Renal cortex interstitium (tissue), 15 donors: Measurements from ENCODE around the gene RDM1. TPM values are rescaled to one million over a fixed set of nuclear protein-coding genes. Genes with fewer than 3 reads are reported as not detected.

ENCODE experiments used
- DNase-seq, 11 donors: peaks; one replicate each; pipeline ENCODE4 v3.0.0-alpha.2; 2013; ENCODE audit warnings: low read depth in 9 of 11, low spot score in 4 of 11; ENCODE audit errors: extremely low read depth in 1 of 11
- long read RNA-seq, 16 experiments: transcript quantifications; one replicate each; lab custom pipeline, GENCODE V29; 2026
- polyA plus RNA-seq, 3 donors: library from polyadenylated mRNA; unstranded; fragments of 120-200 nt; gene quantifications; one replicate each; pipeline ENCODE4 v1.2.1, GENCODE V29; 2013; ENCODE audit not compliant: insufficient read length in 3 of 3

The RDM1 gene, protein sequence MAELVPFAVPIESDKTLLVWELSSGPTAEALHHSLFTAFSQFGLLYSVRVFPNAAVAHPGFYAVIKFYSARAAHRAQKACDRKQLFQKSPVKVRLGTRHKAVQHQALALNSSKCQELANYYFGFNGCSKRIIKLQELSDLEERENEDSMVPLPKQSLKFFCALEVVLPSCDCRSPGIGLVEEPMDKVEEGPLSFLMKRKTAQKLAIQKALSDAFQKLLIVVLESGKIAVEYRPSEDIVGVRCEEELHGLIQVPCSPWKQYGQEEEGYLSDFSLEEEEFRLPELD
- 1 to 10 TPM; 2.3 to 3.6 (median 3.4) TPM for polyA plus RNA-seq
- long read RNA-seq, donor 1, partial matches to known transcripts = 0 of 1 reads
- long read RNA-seq, donor 1, other reads (novel, unspliced or antisense) = 0 of 1 reads
- long read RNA-seq, donor 2 = 0 reads
- long read RNA-seq, donor 3 = 0 reads
- long read RNA-seq, donor 4 = 0 reads
- long read RNA-seq, donor 5 = 0 reads
- long read RNA-seq, donor 6, partial matches to known transcripts = 0 of 3 reads
- long read RNA-seq, donor 6, other reads (novel, unspliced or antisense) = 0 of 3 reads
- long read RNA-seq, donor 7, partial matches to known transcripts = 0 of 2 reads
- long read RNA-seq, donor 7, other reads (novel, unspliced or antisense) = 0 of 2 reads
- long read RNA-seq, donor 8 = 0 reads
- long read RNA-seq, donor 9, partial matches to known transcripts = 0 of 5 reads
- long read RNA-seq, donor 9, other reads (novel, unspliced or antisense) = 0 of 5 reads
- long read RNA-seq, donor 10, partial matches to known transcripts = 0 of 1 reads
- long read RNA-seq, donor 10, other reads (novel, unspliced or antisense) = 0 of 1 reads
- long read RNA-seq, donor 11, partial matches to known transcripts = 0 of 2 reads
- long read RNA-seq, donor 11, other reads (novel, unspliced or antisense) = 0 of 2 reads
- long read RNA-seq, donor 12 = 0 reads
- long read RNA-seq, donor 13 = 0 reads
- long read RNA-seq, donor 14, partial matches to known transcripts = 0 of 1 reads
- long read RNA-seq, donor 14, other reads (novel, unspliced or antisense) = 0 of 1 reads
- long read RNA-seq, donor 15 = 0 reads
- long read RNA-seq, donor 16, partial matches to known transcripts = 0 of 1 reads
- long read RNA-seq, donor 16, other reads (novel, unspliced or antisense) = 0 of 1 reads

DNA sequence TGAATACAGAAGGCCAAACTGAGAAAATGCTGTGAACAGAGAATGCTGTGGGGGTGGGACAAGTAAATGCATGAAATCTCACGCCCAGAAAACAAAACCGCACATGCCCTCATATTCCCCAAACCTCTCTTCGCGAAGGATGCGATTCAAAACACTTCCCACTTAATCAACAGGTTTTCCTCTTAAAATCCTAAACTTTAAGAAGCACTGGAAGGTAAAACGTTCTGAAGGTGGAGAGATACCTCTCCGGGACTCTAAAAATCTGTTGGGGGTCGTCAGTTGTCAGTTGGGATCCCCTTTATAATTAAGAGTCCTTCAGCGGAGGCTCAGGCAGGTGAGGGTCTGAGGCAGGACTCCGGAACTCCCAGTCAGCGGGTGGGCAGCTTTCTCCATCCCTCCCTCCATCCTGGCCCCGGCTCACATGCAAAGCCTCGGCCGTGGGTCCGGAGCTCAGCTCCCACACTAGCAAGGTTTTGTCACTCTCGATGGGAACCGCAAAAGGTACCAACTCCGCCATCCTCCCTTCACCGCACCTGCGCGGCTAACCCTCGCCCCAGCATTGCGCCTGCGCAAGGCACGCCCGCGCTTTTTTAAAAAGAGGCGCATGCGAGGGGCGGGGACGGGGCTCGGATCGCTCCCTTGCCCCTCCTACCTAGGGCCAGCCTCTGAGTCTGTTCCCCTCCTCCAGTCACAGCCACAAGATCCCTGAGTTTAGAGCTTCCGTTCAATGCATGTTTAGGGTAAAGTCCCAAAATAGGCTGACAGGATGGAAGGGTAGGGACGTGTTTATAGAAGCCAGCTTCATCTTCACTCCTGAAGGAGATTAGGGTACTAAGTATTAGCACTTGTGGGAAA, at the start of gene RDM1:
Gene RDM1, minus strand, starts transcription at position 563 of the 855 bp plus-strand sequence. Its CDS starts 46 bp downstream, at position 517.
- DNase-seq = peak in 10 of 11 donors; percentile 50 to 81 (median 76)

DNA sequence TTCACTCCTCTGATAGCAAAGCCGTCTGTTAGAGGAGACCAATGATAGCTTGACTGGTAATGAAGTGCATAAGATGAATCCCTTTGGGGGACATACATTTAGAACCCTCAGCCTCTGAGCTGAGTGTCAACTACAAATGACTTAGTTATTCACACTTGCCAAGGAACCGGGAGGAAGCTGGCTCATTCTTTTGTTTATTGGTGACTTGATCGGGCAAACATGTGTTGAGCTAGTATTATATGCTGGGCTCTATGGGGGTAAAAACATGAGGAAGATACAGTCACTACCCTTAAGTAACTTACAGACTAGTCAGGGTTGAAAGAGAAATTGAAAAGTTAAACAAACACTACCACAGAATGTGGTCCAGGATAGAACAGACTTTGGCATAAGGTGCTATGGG, 47.8 kb upstream of the RDM1 start:
- no peak for DNase-seq

DNA sequence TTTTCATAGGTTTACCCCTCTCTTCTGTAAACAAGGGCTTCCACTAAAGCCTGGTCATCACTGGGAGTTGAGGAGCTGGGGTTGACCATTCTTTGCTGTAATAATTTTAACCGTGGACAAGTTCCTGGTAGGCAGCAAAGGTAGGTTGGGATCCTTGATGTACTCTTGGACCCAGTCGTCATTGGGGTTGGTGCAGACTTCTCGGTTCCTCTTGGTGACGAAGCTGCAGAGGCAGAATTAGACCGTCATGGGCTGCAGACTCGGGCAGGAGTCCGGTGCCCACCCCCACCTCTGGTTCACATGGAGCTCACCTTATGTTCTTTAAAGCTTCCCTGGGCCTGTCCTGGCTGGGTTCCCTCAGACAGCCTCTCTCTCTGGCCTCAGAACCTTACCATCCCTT, 46.9 kb upstream of the RDM1 start:
- no peak for DNase-seq

DNA sequence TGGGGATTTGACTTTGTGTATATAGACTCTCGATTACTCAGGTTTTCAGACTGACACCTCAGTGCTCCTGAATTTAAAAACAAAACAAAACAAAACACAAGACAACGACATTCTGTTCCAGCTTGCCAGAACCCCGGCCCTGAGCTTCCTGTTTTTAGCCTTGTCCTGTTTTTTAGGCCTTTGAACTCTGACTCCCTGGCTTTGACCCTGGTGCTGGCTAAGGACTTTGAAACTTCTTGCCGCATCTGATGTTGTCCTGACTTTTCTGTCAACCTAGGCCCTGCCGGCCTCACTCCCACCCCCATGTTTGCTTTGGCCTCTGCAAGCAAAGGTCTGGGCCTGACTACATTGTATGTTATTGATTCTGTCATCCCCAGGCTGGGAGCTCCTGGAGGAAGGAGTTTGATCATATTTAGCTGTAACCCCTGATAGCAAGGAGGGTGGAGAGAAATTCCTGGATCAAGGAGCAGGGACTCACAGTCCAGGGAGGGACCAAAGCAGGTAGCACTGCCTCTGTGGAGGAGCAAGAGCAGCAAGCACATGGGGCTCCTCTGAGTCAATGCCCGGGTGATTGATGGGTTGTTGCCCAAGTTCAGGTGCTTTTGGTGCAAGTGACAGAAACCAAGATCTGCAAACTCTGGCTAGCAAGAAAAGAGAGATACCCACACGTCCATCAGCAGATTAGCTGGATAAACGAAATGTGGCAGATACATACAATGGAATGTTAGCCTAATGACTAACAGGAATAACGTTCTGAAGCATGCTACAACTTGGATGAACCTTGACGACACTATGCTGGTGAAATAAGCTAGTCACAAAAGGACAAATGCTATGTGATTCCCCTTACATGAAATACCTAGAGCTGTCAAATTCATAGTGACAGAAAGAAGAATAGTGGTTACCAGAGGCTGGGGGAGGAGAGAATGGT, 43.0 kb upstream of the RDM1 start:
- no peak for DNase-seq

DNA sequence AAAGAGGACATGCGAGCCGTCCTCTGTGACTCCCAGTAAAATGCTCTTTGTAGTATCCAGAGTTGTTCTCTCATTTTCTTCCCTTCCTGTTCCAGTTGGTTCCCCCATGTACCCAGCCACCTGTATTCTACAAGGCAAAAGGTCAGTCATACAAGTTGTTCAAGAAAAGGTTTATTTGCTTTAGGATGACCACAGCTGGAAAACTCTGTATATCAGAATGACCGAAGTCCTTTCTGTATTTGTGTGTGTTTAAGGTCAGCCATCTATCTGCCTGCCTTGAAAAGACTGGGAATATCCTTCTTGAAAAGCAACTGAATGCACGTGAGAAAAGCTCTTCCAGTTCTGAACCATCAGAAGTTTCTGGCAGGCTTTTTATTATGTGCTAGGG, 42.4 kb upstream of the RDM1 start:
- no peak for DNase-seq

DNA sequence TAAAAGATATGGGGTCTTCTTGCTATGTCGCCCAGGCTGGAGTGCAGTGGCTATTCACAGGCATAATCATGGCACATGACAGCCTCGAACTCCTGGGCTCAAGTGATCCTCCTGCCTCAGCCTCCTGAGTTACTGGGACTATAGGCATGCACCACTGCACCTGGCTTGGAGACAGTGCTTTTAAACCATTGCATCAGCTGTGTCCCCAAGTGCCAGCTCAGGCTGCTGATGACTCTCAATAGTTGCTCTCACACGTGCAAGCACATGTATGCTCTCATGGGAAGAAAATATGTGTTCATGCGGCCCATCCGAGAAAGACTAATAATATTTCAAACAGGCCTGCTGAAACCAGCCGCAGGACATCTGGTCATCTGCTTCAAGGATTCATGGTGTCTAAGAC, 42.0 kb upstream of the RDM1 start:
- no peak for DNase-seq

DNA sequence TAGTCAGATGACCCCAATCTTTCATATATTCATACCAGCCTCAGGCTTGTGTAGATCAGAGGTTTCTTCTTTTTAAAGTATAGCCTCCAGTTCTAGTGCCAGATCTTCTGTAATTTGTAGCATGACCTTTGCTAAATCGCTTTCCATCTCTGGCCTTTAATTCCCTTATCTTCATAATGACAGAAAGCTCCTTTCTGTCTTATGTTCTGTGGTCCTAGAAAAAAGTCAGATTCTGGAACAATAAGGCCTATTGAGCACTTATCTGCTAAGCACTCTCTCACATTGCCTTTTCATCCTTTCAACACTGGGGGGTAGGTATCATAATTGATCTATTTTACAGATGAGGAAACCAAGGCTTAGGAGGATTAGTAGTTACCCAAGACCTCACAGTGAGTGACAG, 41.5 kb upstream of the RDM1 start:
- no peak for DNase-seq

DNA sequence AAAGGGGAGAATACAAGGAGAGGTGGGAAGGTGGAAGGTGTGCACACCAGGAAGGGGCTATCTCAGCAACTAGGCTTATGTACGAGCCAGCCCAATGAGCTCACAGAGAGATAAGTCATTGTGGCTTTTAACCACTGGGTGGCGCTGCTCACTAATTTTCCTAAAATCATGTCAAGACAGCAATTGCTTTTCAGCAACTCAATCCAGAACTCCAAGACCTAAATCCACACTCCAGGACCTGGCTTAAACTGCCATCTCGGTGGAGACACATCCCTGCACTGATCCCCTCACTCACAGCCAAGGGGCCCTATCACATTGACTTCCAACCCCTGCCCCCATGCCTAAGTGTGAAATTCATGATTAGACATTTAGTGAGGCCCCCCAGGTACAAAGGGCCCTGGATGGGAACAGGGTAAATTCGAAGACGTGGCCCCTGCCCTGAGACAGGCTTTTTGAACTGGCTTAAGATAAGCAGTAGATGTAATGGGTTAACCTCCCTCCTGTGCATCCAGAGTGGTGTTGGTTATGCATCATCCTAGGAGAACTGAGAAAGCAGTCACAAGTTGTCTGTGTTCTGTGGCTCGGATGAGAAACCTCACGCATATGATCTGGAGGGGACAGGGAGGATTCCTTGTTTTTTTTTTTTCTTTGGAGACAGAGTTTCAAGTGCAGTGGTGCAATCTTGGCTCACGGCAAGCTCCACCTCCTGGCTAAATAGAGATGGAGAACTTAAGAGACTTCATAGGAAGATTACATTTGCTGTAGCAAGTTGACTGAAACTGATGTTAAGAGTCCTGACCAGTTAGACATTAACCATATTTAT, 39.2 kb upstream of the RDM1 start:
- peak; percentile 66 to 87 (median 79) for DNase-seq

DNA sequence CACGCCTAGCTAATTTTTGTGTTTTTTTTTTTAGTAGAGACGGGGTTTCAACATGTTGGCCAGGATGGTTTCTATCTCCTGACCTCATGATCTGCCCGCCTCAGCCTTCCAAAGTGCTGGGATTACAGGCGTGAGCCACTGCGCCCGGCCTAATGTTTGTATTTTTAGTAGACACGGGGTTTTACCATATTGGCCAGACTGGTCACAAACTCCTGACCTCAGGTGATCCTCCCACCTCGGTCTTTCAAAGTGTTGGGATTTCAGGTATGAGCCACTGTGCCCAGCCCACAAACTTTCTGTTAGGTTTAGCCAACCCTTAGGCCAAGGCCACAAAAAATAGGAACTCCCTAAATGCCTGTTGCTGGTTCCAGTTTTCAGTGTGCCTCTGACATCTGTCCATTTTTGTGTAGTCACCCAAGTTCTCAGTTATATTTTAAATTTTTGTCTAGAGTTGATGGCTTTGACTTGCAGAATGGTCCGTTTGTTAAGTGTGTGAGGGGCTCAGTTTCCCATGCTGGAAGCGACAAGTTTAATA, 38.0 kb upstream of the RDM1 start:
- DNase-seq = no peak

DNA sequence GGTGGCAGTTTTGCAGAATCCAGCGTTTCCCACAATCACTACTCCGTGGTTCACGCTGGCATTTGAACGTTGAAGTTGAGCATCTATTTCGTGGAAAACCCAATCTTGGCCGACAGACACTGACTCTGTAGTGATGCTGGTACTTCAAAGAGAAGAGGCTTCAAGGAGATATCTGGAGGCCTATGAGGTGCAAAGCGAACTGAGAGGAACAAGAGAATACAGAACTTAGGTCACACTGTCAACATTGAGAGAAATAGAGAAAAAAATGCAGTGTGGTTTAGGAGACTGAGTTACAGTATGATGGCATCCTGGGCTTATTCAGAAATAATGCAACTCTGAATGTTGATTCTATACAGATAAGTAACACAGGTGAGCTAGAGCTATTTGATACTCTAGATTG, 34.7 kb upstream of the RDM1 start:
- DNase-seq = no peak

DNA sequence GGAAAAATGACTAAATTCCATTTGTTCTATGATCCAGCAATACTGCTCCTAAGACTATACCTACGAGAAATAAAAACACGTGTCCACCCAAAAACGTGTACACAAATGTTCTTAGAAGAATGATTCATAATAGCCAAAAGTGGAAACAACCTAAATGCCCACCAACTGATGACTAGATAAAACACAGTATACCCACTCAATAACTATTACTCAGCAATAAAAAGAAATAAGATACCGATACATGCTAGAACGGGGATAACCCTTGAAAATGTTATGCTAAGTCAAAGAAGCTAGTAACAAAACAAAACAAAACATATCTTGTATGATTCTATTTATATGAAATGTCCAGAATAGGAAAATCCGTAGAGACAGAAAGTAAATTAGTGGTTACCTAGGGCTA, 33.1 kb upstream of the RDM1 start:
- DNase-seq = no peak

DNA sequence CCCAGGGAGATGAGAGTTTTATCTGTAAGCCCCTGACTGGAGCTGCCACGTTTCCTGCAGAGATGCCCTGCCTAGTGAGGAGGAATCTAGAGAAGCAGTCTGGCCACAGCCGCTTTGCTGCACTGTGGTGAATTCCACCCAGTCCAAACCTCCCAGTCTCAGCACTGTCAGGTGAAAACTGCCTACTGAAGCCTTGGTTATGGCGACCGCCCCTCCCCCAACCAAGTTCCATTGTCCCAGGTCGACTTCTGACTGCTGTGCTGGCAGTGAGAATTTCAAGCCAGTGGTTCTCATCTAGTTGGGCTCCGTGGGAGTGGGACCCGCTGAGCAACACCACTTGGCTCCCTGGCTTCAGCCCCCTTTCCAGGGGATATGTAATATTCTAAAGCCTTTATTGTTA, 23.1 kb upstream of the RDM1 start:
- DNase-seq = no peak

DNA sequence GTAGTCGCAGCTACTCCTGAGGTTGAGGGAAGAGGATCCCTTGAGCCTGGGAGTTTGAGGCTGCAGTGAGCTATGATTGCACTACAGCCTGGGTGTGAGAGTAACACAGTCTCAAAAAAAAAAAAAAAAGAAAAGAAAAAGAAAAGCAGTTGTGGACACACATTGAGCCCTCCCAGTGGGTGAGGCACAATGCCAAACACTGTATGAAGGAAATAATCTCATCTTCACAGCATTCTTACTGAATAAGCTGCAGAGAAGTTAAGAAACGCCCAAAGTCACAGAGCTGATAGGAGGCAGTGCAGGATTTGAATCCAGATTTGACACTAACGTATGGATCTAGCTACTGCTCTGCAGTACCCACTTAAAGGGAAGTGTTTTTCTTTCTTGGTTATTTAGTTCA, 18.8 kb upstream of the RDM1 start:
- no peak for DNase-seq

DNA sequence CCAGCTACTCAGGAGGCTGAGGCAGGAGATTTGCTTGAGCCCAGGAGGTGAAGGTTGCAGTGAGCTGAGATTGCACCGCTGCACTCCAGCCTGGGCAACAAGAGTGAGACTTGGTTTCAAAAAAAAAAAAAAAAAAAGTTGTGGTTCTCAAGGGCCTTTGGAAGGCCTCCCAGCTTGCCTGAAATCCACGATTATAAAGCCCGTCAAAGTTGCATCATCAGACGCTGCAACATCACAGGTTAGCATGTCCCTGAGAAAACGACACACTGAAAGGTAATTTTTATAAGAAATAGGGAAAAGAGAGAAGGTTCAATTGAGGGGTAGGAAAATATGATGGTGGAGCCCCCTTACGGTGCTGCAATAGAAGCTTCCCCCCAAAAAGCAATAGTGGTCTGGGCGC, 17.5 kb upstream of the RDM1 start:
- DNase-seq = no peak

DNA sequence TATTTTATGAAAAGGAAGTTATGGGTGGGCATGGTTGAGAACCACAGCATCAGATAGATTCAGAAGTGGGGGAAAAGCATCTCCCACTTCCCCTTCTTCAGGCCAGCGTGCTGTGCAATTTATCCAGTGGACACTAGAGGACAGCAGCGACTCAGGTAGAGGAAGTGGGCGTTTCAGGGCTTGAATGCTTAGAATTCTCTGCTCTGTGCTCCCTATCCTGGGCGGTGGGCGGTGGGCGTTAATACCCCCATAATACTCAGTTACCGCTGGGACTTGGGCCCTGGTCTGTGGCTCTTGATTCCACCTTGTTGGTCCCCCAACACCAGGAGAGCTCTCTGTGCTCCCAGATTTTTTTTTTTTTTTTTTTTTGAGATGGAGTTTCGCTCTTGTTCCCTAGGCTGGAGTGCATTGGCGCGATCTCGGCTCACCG, 16.6 kb upstream of the RDM1 start:
- peak in 2 of 11 donors; percentile 44 for DNase-seq

DNA sequence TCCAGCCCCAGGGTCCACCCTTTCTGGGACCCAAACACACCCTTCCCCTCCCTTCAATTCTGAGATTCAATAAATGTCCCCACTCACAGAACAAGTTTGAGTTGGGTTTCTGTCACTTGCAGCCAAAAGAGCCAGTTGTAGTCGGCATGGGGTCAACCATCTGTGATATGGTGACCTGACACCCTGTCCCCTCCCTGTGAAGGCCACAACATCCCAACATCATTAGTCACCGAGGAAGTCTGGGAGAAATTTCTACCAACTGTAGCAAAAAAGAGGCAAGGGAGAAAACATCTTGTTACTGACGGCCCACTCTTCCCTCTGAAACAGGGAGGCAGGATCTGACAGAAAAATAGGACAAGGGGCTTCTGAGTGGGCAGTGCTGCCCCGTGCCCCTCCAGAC, 13.6 kb upstream of the RDM1 start:
- no peak for DNase-seq

DNA sequence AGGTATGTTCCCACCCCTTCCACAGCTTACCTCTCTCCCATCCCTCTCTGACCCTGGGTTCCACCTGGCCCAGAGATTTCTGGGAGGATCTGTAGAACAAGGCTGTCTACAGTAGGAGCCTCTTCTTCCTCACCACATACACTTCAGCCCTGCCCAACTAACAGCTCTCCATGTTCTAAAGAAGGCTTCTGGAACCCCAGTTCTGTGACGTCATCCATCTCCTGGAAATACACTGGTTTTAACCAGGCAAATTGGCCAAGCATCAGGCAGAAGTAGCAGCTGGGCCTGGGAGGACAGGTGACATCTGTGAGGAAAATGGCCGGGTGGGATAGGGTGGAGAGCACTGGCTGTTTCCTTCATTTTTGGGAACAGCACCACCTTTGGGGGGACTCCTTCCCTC, 13.0 kb upstream of the RDM1 start, which contains the start of gene LYZL6:
Gene LYZL6, minus strand, starts transcription at position 177 of the 400 bp plus-strand sequence. CDS start 4,357 bp downstream, outside the sequence.
- no peak for DNase-seq
